Effector memory CD4-positive, alpha-beta T cell (primary cell): ENCODE measurements around the gene TMOD2.

Source experiments
- DNase-seq, 3 donors: peaks; one replicate each; pipeline ENCODE4 v3.0.0-alpha.2; 2020
- H3K27ac ChIP-seq: 2 replicates; pipeline ENCODE4 v1.7.0; 2013; ENCODE audit warnings: mild to moderate bottlenecking, low read length, moderate library complexity; ENCODE audit not compliant: insufficient read depth, poor library complexity, severe bottlenecking
- H3K27me3 ChIP-seq: replicated peaks from 2 replicates; pipeline ENCODE4 v1.7.0; 2013; ENCODE audit warnings: mild to moderate bottlenecking, low read length; ENCODE audit not compliant: insufficient read depth, control insufficient read depth, poor library complexity, severe bottlenecking
- H3K36me3 ChIP-seq: 2 replicates; pipeline ENCODE4 v1.7.0; 2013; ENCODE audit warnings: mild to moderate bottlenecking, low read length, moderate library complexity; ENCODE audit not compliant: control insufficient read depth, insufficient read depth
- H3K4me1 ChIP-seq: 2 replicates; pipeline ENCODE4 v1.7.0; 2013; ENCODE audit warnings: low read length, mild to moderate bottlenecking; ENCODE audit not compliant: control insufficient read depth, insufficient read depth, poor library complexity, severe bottlenecking
- H3K4me3 ChIP-seq: 2 replicates; pipeline ENCODE4 v1.7.0; 2013; ENCODE audit warnings: low read length, low read depth, mild to moderate bottlenecking; ENCODE audit not compliant: insufficient read depth, poor library complexity, severe bottlenecking
- H3K9me3 ChIP-seq: 2 replicates; pipeline ENCODE4 v1.7.0; 2013; ENCODE audit warnings: mild to moderate bottlenecking, low read length, moderate library complexity; ENCODE audit not compliant: control insufficient read depth

Gene TMOD2

GRCh38 chr15:51751697-51752683 lies 593 bp downstream of the TMOD2 start:
- Histone ChIP-seq H3K27me3 (no peaks in the 10 kb centered on the region), H3K9me3 (no peaks in the 10 kb centered on the region), H3K4me3 (peak overlapping the region; percentile 57), H3K36me3 (no peaks in the 10 kb centered on the region), H3K4me1 (no peaks in the 10 kb centered on the region), H3K27ac (no peak overlapping the region)
- no peak for DNase-seq

- Histone ChIP-seq H3K4me3 (no peak overlapping the region), H3K27me3 (no peaks in the 10 kb centered on the region), H3K4me1 (no peaks in the 10 kb centered on the region), H3K27ac (no peak overlapping the region), H3K9me3 (no peaks in the 10 kb centered on the region), H3K36me3 (no peaks in the 10 kb centered on the region)
- DNase-seq = no peak
Measured at GRCh38 chr15:51752888-51753287, 1.5 kb downstream of the TMOD2 start.

- no peaks in the 10 kb centered on the region for H3K36me3 ChIP-seq
- no peak overlapping the region for H3K27ac ChIP-seq
- no peaks in the 10 kb centered on the region for H3K9me3 ChIP-seq
- no peaks in the 10 kb centered on the region for H3K27me3 ChIP-seq
- no peak overlapping the region for H3K4me3 ChIP-seq
- H3K4me1 ChIP-seq = no peaks in the 10 kb centered on the region
- no peak for DNase-seq
Measured at GRCh38 chr15:51754267-51754666, 2.9 kb downstream of the TMOD2 start.

GRCh38 chr15:51755790-51756189 lies 4.4 kb downstream of the TMOD2 start:
- H3K36me3 ChIP-seq = no peaks in the 10 kb centered on the region
- H3K27ac ChIP-seq = no peak overlapping the region
- DNase-seq = no peak
- no peaks in the 10 kb centered on the region for H3K27me3 ChIP-seq
- no peak overlapping the region for H3K4me3 ChIP-seq
- H3K9me3 ChIP-seq = no peaks in the 10 kb centered on the region
- H3K4me1 ChIP-seq = no peaks in the 10 kb centered on the region

- H3K27me3 ChIP-seq = no peaks in the 10 kb centered on the region
- H3K36me3 ChIP-seq = no peaks in the 10 kb centered on the region
- H3K4me1 ChIP-seq = no peaks in the 10 kb centered on the region
- DNase-seq = no peak
- no peak overlapping the region for H3K4me3 ChIP-seq
- H3K27ac ChIP-seq = no peak overlapping the region
- no peaks in the 10 kb centered on the region for H3K9me3 ChIP-seq
Measured at GRCh38 chr15:51756482-51756881, 5.1 kb downstream of the TMOD2 start.

- H3K9me3 ChIP-seq = no peaks in the 10 kb centered on the region
- H3K27ac ChIP-seq = no peak overlapping the region
- no peaks in the 10 kb centered on the region for H3K4me1 ChIP-seq
- no peaks in the 10 kb centered on the region for H3K36me3 ChIP-seq
- H3K4me3 ChIP-seq = no peak overlapping the region
- DNase-seq = no peak
- H3K27me3 ChIP-seq = no peaks in the 10 kb centered on the region
Measured at GRCh38 chr15:51757450-51757849, 6.1 kb downstream of the TMOD2 start.

GRCh38 chr15:51758645-51759044 lies 7.2 kb downstream of the TMOD2 start:
- DNase-seq = no peak
- H3K36me3 ChIP-seq = no peaks in the 10 kb centered on the region
- no peaks in the 10 kb centered on the region for H3K4me1 ChIP-seq
- no peaks in the 10 kb centered on the region for H3K27me3 ChIP-seq
- H3K27ac ChIP-seq = no peak overlapping the region
- no peaks in the 10 kb centered on the region for H3K9me3 ChIP-seq
- no peak overlapping the region for H3K4me3 ChIP-seq

- no peak overlapping the region for H3K4me3 ChIP-seq
- no peak overlapping the region for H3K27ac ChIP-seq
- no peaks in the 10 kb centered on the region for H3K4me1 ChIP-seq
- no peaks in the 10 kb centered on the region for H3K27me3 ChIP-seq
- DNase-seq = no peak
- no peaks in the 10 kb centered on the region for H3K36me3 ChIP-seq
- H3K9me3 ChIP-seq = no peaks in the 10 kb centered on the region
Measured at GRCh38 chr15:51759557-51760070, 8.2 kb downstream of the TMOD2 start.

- Histone ChIP-seq H3K4me1 (no peaks in the 10 kb centered on the region), H3K27me3 (no peaks in the 10 kb centered on the region), H3K27ac (no peak overlapping the region)
Measured at GRCh38 chr15:51760805-51761204, 9.4 kb downstream of the TMOD2 start.

GRCh38 chr15:51765751-51766150 lies 14.4 kb downstream of the TMOD2 start:
- Histone ChIP-seq H3K27me3 (no peaks in the 10 kb centered on the region), H3K27ac (no peak overlapping the region), H3K36me3 (peaks cover 4% of the 10 kb centered on the region), H3K9me3 (no peaks in the 10 kb centered on the region), H3K4me1 (no peaks in the 10 kb centered on the region), H3K4me3 (no peak overlapping the region)
- DNase-seq = no peak

More at GRCh38 chr15:51760805-51761204, 9.4 kb downstream of the TMOD2 start:
- Histone ChIP-seq H3K9me3 (no peaks in the 10 kb centered on the region), H3K36me3 (no peaks in the 10 kb centered on the region), H3K4me3 (no peak overlapping the region)
- no peak for DNase-seq
